Fibroblast of skin of right quadriceps (primary cell): ENCODE data around the gene MEF2B.

Experiments used
- DNase-seq: peaks from one replicate; pipeline ENCODE4 v3.0.0-alpha.2; 2013

The MEF2B gene

DNA sequence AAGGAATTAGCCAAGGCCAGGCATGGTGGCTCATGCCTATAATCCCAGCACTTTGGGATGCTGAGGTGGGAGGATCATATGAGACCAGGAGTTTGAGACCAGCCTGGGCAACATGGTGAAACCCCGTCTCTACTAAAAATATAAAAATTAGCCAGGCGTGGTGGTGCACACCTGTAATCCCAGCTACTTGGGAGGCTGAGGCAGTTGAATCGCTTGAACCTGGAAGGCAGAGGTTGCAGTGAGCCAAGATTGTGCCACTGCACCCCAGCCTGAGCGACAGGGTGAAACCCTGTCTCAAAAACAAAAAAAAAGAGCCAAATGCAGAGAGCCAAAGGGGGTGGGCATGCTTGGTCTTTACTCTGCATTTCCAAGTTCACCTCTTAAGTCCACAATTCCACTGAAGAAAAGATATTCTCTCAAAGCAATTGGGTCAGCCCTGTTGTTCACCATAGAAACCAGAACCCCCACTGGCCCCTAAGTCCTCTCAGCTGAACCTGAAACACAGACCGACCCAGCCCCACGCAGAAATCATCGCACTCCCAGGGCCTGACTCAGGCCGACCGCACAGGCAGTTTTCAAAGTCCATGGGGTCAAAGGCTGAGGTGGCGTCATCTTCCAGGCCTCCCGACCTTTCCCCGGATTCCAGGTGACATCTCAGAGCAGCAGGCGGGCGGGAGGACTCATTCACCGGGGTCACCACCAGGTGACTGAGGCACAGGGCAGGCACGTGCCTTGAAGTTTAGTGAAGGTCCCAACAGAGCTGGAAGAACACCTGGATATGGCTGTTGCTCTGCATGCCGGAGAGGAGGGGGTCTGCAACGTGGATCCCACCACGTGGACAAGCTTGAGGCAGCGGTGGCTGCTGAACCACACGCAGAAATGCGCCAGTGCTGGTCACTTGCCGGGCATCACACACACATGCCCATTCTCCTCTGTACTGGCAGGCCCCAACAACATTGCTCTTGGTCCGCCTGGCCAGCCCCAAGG is 73.1 kb downstream of the MEF2B start:
- no peak for DNase-seq

DNA sequence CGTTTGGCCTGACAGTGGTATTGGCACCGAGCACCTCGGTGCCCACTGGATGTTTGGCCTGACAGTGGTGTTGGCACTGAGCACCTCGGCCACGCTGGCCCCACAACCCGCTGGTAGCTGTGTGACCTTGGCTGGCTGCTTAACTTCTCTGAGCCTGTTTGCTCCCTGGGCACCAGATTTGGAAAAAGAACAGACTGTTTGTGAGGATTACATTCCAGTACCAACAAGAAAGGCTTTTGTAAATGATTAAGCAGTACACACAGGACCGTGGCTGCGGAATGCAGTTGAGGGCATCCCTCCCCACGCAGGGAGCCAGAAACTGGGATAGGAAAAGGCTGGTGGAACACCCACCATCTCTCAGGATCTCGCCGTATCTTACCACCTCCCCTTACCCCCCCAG is 74.4 kb downstream of the MEF2B start:
- DNase-seq: no peak
